HEK293T (cell line): ENCODE results near the gene DLD.

Experiments used
- ARNT ChIP-seq: fragments of 450-650 bp; IDR thresholded peaks from 2 replicates; pipeline ENCODE4 v1.6.1; 2017; ENCODE audit warnings: mild to moderate bottlenecking
- BHLHE40 ChIP-seq: fragments of 450-650 bp; IDR thresholded peaks from 2 replicates; pipeline ENCODE4 v1.6.1; 2016; ENCODE audit warnings: mild to moderate bottlenecking, moderate library complexity, borderline replicate concordance
- CTBP1 ChIP-seq: fragments of 450-650 bp; IDR thresholded peaks from 2 replicates; pipeline ENCODE4 v1.6.1; 2016; ENCODE audit warnings: borderline replicate concordance
- FOXA1 ChIP-seq: fragments of 450-650 bp; IDR thresholded peaks from 2 replicates; pipeline ENCODE4 v1.6.1; 2016; ENCODE audit warnings: mild to moderate bottlenecking
- FOXK2 ChIP-seq: fragments of 450-650 bp; IDR thresholded peaks from 2 replicates; pipeline ENCODE4 v1.6.1; 2016; ENCODE audit warnings: mild to moderate bottlenecking
- FOXM1 ChIP-seq: fragments of 450-650 bp; IDR thresholded peaks from 2 replicates; pipeline ENCODE4 v1.6.1; 2017; ENCODE audit warnings: mild to moderate bottlenecking, borderline replicate concordance
- L3MBTL2 ChIP-seq: fragments of 450-650 bp; conservative IDR thresholded peaks from 2 replicates; pipeline ENCODE4 v1.6.1; 2016; ENCODE audit warnings: mild to moderate bottlenecking
- LEF1 ChIP-seq: fragments of 450-650 bp; IDR thresholded peaks from 2 replicates; pipeline ENCODE4 v1.6.1; 2017; ENCODE audit warnings: mild to moderate bottlenecking, borderline replicate concordance
- NFRKB ChIP-seq: fragments of 450-650 bp; IDR thresholded peaks from 2 replicates; pipeline ENCODE4 v1.6.1; 2016; ENCODE audit warnings: mild to moderate bottlenecking, moderate library complexity
- SUZ12 ChIP-seq: fragments of 450-650 bp; IDR thresholded peaks from 2 replicates; pipeline ENCODE4 v1.6.1; 2016; ENCODE audit warnings: mild to moderate bottlenecking
- TARDBP ChIP-seq: fragments of 450-650 bp; IDR thresholded peaks from 2 replicates; pipeline ENCODE4 v1.6.1; 2016
- ZNF384 ChIP-seq: fragments of 450-650 bp; IDR thresholded peaks from 2 replicates; pipeline ENCODE4 v1.6.1; 2016
- TF ChIP-seq, protein P1 (sequence below): fragments of 450-650 bp; IDR thresholded peaks from 2 replicates; pipeline ENCODE4 v1.6.1; 2016

DNA sequence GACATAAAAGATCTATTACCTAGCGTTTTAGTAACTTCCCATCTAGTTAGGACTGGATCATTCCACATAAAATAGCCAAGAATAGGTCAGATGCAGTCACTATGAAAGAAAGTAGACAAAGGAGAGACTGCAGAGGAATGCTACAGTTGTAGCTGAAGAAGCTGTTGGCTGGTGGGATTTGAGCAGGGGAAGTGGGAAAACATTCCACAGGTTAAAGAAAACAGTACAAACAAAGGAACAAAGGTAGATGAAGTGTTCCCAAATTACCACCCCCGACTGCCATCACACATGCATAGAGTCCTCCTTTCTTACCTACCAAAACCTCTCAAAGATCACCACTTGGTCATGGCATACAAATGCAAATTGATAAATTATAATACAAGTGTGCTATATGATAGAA lies 41.8 kb downstream of the DLD start:
- TF ChIP-seq, protein P1, sequence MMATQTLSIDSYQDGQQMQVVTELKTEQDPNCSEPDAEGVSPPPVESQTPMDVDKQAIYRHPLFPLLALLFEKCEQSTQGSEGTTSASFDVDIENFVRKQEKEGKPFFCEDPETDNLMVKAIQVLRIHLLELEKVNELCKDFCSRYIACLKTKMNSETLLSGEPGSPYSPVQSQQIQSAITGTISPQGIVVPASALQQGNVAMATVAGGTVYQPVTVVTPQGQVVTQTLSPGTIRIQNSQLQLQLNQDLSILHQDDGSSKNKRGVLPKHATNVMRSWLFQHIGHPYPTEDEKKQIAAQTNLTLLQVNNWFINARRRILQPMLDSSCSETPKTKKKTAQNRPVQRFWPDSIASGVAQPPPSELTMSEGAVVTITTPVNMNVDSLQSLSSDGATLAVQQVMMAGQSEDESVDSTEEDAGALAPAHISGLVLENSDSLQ: no peak
- TF ChIP-seq FOXA1 (no peak), ZNF384 (no peak), TARDBP (no peak), FOXK2 (no peak), NFRKB (no peak), CTBP1 (no peak), ARNT (no peak), LEF1 (no peak), SUZ12 (no peak), L3MBTL2 (no peak), FOXM1 (no peak), BHLHE40 (no peak)
